Esophagus squamous epithelium (tissue), 4 donors: Measurements from ENCODE around the gene C11orf91.

Source experiments
- POLR2A ChIP-seq, 4 donors: fragments of 450-650 bp; IDR thresholded peaks; one replicate each; pipeline ENCODE4 v1.6.1; 2017; ENCODE audit warnings: antibody characterized with exemption in 4 of 4, mild to moderate bottlenecking in 4 of 4, moderate library complexity in 3 of 4
- TF ChIP-seq, protein P1 (sequence below), 6 experiments: fragments of 450-650 bp in 4 of 6; fragments of 200-600 bp in 2 of 6; sonication (generic) in 2 of 6; IDR thresholded peaks; one replicate each; pipeline ENCODE4 v1.5.1; 2016 to 2019; ENCODE audit warnings: antibody characterized with exemption in 6 of 6, mild to moderate bottlenecking in 4 of 6, moderate library complexity in 4 of 6

DNA sequence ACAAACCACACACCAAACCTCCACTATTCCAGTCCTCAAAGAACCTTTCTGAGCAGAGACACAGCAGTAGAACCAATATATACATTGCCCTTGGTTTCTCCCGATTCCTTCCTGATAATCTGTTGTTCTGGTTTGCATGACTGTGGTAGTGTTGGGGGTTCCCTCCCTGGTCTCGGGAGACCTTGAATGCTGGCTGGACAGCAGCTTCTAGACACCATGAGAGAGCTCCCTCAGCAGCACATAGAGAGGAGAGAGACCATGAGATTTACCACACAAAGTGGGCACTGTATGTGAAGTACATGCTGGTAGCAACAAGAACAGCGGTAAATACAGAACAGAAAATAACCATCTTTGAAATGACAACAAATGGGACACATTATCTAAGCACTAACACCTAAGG lies 2.6 kb downstream of the C11orf91 start:
- TF ChIP-seq, protein P1, sequence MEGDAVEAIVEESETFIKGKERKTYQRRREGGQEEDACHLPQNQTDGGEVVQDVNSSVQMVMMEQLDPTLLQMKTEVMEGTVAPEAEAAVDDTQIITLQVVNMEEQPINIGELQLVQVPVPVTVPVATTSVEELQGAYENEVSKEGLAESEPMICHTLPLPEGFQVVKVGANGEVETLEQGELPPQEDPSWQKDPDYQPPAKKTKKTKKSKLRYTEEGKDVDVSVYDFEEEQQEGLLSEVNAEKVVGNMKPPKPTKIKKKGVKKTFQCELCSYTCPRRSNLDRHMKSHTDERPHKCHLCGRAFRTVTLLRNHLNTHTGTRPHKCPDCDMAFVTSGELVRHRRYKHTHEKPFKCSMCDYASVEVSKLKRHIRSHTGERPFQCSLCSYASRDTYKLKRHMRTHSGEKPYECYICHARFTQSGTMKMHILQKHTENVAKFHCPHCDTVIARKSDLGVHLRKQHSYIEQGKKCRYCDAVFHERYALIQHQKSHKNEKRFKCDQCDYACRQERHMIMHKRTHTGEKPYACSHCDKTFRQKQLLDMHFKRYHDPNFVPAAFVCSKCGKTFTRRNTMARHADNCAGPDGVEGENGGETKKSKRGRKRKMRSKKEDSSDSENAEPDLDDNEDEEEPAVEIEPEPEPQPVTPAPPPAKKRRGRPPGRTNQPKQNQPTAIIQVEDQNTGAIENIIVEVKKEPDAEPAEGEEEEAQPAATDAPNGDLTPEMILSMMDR (IDR thresholded peaks at IDR 0.05) = no peak
- TF ChIP-seq POLR2A (IDR thresholded peaks at IDR 0.05) = no peak
